ENCODE measurements around the gene MB.

- TF ChIP-seq EP300 (conservative IDR thresholded peaks at IDR 0.05; ENCODE audit: poor library complexity, severe bottlenecking) (no peak), CTCF (IDR thresholded peaks at IDR 0.05; ENCODE audit: poor library complexity, severe bottlenecking) (no peak), MXI1 (conservative IDR thresholded peaks at IDR 0.05; ENCODE audit: poor library complexity, severe bottlenecking) (no peak), RAD21 (conservative IDR thresholded peaks at IDR 0.05) (no peak), EZH2 (IDR thresholded peaks at IDR 0.05; ENCODE audit: borderline replicate concordance, insufficient read depth, low read length, poor library complexity, severe bottlenecking) (no peak), POLR2AphosphoS5 (IDR thresholded peaks at IDR 0.05) (no peak)
Observed at GRCh38 chr22:35587896-35588295, 29.2 kb downstream of the MB start.

Data from neural cell (in vitro differentiated cells).